Stimulated activated effector memory CD8-positive, alpha-beta T cell treated with anti-CD3 and anti-CD28 coated beads, Interleukin-12 subunit alpha, Interleukin-12 subunit beta, amount 100 ng/mL, for 72 hours (primary cell): ENCODE results near the gene C11orf97.
"Not testable (repeated sequence)": the region's sequence is repeated elsewhere in the genome, so short reads cannot be mapped to it uniquely, and the experiment has no call there.

ENCODE experiments used
- ATAC-seq: fragments of 150-1000 bp; cut with Tn5 transposase; 2 replicates; pipeline ENCODE4 v1.10.0; 2021
- DNase-seq, 2 donors: peaks; one replicate each; pipeline ENCODE4 v3.0.0; 2021 to 2022; ENCODE audit warnings: low spot score in 2 of 2
- H3K27ac Mint-ChIP-seq: one replicate; pipeline ENCODE4 v1.8.0; 2022; ENCODE audit warnings: mild to moderate bottlenecking, mixed read lengths
- H3K36me3 Mint-ChIP-seq: one replicate; pipeline ENCODE4 v1.8.0; 2022; ENCODE audit warnings: mild to moderate bottlenecking, mixed read lengths
- H3K4me1 Mint-ChIP-seq: one replicate; pipeline ENCODE4 v1.8.0; 2022; ENCODE audit warnings: mixed read lengths
- H3K4me3 Mint-ChIP-seq: one replicate; pipeline ENCODE4 v1.8.0; 2022; ENCODE audit warnings: mild to moderate bottlenecking, mixed read lengths
- H3K9me3 Mint-ChIP-seq: one replicate; pipeline ENCODE4 v1.8.0; 2022; ENCODE audit warnings: mixed read lengths

C11orf97 gene

GRCh38 chr11:94563176-94563847 is 51.1 kb downstream of the C11orf97 start:
- Mint-ChIP-seq H3K27ac (no peak overlapping the region), H3K9me3 (no peaks in the 10 kb centered on the region), H3K4me1 (no peaks in the 10 kb centered on the region), H3K36me3 (no peaks in the 10 kb centered on the region), H3K4me3 (no peak overlapping the region)
- ATAC-seq (no peak), DNase-seq (no peak)

GRCh38 chr11:94563848-94564467 is 51.7 kb downstream of the C11orf97 start:
- DNase-seq = no peak
- Mint-ChIP-seq H3K4me1 (no peaks in the 10 kb centered on the region), H3K4me3 (no peak overlapping the region), H3K27ac (no peak overlapping the region), H3K36me3 (no peaks in the 10 kb centered on the region), H3K9me3 (no peaks in the 10 kb centered on the region)
- ATAC-seq = no peak

GRCh38 chr11:94567181-94567670 is 55.0 kb downstream of the C11orf97 start, which contains the start of gene PIWIL4:
Gene PIWIL4, plus strand, starts transcription at chr11:94567368. Its CDS starts 151 bp downstream, at chr11:94567519.
- no peak within 1 kb of the TSS for H3K4me3 Mint-ChIP-seq
- no peaks in the 10 kb centered on the region for H3K9me3 Mint-ChIP-seq
- no peak for ATAC-seq
- no peak for DNase-seq
- H3K27ac Mint-ChIP-seq = no peak within 1 kb of the TSS
- no peaks in the 10 kb centered on the region for H3K36me3 Mint-ChIP-seq
- no peaks in the 10 kb centered on the region for H3K4me1 Mint-ChIP-seq

GRCh38 chr11:94568200-94568599 is 55.9 kb downstream of the C11orf97 start:
- ATAC-seq = no peak
- Mint-ChIP-seq H3K36me3 (no peaks in the 10 kb centered on the region), H3K27ac (no peak overlapping the region), H3K9me3 (no peaks in the 10 kb centered on the region), H3K4me3 (no peak overlapping the region), H3K4me1 (no peaks in the 10 kb centered on the region)
- DNase-seq = no peak

- H3K4me1 Mint-ChIP-seq = no peaks in the 10 kb centered on the region
- no peak overlapping the region for H3K4me3 Mint-ChIP-seq
- H3K9me3 Mint-ChIP-seq = no peaks in the 10 kb centered on the region
- H3K27ac Mint-ChIP-seq = no peak overlapping the region
- no peak for DNase-seq
- ATAC-seq = no peak
- H3K36me3 Mint-ChIP-seq = no peaks in the 10 kb centered on the region
Measured at GRCh38 chr11:94568717-94569116, 56.5 kb downstream of the C11orf97 start.

- H3K27ac Mint-ChIP-seq, H3K4me1 Mint-ChIP-seq, ATAC-seq, H3K4me3 Mint-ChIP-seq, H3K36me3 Mint-ChIP-seq, H3K9me3 Mint-ChIP-seq, DNase-seq: not testable (repeated sequence)
Measured at GRCh38 chr11:94572975-94573374, 60.7 kb downstream of the C11orf97 start.

GRCh38 chr11:94574193-94574961 is 62.1 kb downstream of the C11orf97 start:
- ATAC-seq (no peak), DNase-seq (no peak)
- H3K36me3 Mint-ChIP-seq = no peaks in the 10 kb centered on the region
- no peaks in the 10 kb centered on the region for H3K4me1 Mint-ChIP-seq
- no peak overlapping the region for H3K4me3 Mint-ChIP-seq
- no peaks in the 10 kb centered on the region for H3K9me3 Mint-ChIP-seq
- no peak overlapping the region for H3K27ac Mint-ChIP-seq

- no peak for ATAC-seq
- Mint-ChIP-seq H3K4me1 (peaks cover under 1% of the 10 kb centered on the region), H3K27ac (no peak overlapping the region), H3K4me3 (no peak overlapping the region), H3K36me3 (no peaks in the 10 kb centered on the region), H3K9me3 (no peaks in the 10 kb centered on the region)
- DNase-seq = no peak
Measured at GRCh38 chr11:94576306-94576705, 64.0 kb downstream of the C11orf97 start.

- Mint-ChIP-seq H3K36me3 (no peaks in the 10 kb centered on the region), H3K27ac (no peak overlapping the region), H3K4me1 (peaks cover 6% of the 10 kb centered on the region), H3K4me3 (no peak overlapping the region), H3K9me3 (no peaks in the 10 kb centered on the region)
- ATAC-seq (no peak), DNase-seq (no peak)
Measured at GRCh38 chr11:94577841-94578240, 65.6 kb downstream of the C11orf97 start.
